GM18858 (cell line): Measurements from ENCODE around the gene RBM47.

Experiments
- ATAC-seq: cut with Tn5 transposase; IDR thresholded peaks from one replicate; pipeline ENCODE4 v1.9.1; 2021; ENCODE audit not compliant: unreplicated experiment

Gene RBM47

DNA sequence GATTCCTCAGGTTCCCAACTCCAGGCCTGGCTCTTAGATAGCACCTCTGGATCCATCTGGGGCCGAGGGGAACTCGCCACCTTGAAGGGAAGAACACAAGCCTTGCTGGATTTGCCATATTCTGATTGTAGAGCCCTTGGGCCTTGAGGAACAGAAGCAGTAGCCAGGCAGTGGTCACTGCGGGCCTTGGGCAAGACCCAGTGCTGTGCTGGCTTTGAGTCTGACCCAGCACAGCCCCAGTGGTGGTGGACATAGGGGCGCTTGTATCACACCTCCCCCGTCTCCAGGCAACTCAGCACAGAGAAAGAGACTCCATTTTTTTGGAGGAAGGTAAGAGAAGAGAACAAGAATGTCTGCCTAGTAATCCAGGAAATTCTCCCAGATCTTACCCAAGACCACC is 249.0 kb downstream of the RBM47 start:
- ATAC-seq = no peak

DNA sequence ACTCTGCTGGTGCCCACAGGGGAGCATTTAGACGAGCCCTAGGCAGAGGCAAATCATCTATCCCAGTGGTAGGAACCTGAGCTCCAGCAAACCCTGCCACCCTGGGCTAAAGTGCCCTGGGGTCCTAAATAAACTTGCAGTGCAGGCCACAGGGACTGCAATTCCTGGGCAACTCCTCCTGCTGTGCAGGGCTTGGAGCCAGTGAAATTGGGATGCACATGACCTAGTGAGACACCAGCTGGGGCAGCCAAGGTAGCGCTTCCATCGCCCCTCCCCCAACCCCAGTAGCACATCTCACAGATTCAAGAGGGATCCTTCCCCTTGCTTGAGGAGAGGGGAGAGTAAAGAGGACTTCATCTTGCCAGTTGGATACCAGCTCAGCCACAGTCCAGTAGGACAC is 250.4 kb downstream of the RBM47 start:
- ATAC-seq = no peak

DNA sequence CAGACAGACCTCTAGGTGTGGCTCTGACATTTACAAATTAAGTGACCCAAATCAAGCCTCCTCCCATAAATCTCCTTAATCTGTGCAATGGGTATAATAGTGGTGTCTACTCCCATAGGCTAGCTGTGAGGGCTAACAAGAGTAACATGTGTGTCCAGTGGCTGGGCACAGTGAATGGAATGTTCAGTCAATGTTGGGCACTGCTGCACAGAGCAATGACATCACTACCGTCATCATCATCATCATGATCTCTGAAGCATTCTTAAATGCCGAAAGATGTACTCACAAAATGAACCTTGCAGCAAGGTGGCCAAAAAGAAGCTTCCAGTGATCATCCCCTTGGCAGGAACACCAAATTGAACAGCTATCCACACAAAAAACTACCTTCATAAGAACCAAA is 251.0 kb downstream of the RBM47 start:
- no peak for ATAC-seq

DNA sequence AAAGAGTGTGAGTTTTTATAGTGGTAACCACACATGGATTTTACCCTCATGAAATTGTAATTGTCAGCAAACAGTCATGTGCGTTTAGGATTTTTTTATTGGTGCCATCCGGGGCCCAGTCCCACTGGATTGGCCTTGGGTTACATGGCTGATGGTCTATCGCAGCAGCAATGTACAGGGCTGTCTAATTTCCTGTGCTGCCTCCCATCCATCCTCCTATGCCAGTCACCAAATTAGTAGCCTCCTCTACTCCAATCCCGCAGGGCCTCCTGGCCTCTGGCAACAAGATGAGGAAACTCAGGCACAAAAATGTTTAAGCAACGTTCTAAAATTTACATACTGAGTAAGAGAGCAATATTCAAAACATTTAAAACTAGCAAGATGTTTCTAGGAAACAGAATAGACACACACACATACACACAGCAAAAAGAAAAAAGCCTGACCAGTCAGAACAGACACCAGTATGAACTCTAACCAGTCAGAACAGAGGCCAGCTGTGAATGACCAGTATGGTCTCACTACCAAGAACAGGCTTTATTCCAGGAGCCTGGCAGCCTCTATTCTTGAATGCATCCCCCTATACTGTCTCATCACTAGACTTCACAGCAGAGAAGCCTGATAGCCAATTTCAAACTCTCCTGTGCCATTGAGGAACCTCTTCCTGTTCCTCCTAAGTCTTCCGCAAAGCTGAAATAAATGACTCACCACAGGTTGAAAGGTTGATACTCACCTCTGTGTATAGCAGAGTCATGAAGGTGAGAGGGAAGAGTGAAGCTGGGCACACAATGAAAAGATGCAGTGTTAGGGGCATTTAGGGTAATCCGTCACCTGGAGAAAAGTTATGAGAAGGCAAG is 251.9 kb downstream of the RBM47 start:
- ATAC-seq = no peak

DNA sequence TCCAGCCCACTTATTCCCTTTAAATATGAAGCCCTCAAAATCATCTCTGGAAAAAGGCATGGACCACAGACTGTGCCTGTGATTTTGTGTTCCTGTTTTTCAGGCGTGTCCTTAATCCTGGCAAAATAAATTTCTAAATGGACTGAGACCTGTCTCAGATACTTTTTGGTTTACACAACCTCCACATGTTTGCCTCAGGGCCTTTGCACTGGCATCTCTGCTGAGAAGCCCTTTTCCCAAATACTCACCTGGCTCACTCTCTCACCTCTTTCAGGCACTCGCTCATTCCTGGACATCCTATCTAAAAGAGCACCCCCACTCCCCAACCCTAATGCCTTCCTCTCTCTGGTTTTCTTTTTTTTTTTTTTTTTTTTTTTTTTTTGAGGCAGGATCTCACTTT is 254.0 kb downstream of the RBM47 start:
- ATAC-seq = no peak

DNA sequence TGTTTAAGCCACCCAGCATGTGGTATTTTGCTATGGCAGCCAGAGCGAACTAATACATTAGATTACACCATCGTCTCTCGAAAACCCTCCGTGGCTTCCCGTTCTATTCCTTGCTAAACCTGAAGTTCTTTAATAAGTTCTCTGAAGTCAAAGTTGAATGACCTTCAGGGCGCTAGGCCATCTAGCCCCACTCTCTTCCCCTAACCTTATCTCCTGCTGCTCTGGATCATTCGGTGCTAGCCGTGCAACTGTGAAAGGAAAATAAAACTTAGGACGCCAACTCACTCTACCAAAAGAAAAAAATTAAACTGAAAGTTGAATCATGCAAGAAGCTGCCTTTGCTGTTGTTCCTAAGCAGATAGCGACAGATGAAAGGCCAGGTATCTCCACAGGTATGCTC is 254.6 kb downstream of the RBM47 start:
- ATAC-seq = no peak

DNA sequence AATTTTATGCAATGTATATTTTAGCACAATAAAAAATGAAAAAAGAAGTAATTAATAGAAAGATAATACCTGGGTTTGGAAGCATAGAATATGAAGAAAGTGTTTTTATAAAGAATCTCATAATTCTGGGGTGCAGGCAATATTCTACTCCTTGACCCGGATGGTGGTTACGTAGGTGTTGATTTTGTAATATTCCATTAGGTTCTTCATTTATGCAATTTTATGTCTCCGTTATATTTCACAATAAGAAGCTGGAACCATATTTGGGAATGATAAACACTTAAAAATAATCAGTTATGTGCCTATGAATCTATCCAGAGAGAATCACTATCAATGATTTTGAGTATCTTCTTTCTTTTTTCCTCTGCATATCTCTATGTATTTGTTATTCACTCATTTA is 256.0 kb downstream of the RBM47 start:
- ATAC-seq = no peak
